ENCODE data around the gene KCNMA1.

KCNMA1 gene

DNA sequence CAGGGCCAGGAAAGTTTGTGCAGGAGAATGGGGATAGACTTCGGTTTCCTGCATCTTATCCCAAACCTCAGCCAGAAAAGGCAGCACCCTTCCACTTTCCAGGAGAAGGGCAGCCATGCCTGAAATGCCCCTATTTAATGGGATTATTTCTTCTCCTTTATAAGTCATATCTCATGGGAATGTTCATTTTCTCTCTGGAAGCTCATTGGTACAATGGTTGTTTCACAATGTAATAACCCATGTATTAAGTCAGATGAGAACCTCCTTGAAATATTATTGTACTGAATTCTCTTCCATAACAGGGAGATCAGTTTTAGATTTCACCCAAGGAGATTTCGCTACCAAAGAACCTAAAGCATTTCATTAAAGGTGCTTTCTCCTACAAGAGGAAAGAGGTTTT is 457.5 kb downstream of the KCNMA1 start:
- DNase-seq (ENCODE audit: low read depth) = no peak

DNA sequence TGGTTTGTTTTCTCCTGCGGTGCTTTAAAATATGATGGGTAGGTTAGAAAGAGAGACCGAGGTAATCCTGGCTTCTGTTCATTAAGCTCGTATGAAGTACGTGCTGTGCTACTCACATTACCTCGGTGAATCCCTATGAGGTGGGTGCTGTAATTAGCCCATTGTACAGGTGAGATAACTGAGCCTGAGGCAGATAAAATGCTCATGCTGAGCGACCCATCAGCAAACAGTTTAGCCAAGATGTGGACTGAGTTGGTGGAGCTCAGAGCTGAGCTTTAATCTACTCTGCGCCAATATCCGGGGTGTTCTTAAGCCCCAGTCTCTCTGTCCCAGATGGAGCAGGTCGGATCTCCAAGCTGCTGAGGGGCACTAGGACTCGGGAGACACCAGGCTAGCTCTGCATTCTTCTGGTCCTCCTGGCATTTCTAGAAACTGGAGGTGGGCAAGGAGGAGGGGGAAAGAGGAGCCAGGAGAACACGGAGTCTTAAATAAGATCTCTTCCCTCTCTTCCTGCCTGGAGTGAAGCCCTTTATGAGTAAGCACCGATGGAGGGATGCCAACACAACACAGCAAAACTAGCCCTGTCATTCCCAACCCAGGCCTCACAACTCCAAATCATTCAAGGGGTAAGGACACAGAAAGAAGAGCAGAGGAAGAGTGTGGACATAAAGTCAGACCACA is 458.5 kb downstream of the KCNMA1 start:
- DNase-seq (ENCODE audit: low read depth) = peak; percentile 80

DNA sequence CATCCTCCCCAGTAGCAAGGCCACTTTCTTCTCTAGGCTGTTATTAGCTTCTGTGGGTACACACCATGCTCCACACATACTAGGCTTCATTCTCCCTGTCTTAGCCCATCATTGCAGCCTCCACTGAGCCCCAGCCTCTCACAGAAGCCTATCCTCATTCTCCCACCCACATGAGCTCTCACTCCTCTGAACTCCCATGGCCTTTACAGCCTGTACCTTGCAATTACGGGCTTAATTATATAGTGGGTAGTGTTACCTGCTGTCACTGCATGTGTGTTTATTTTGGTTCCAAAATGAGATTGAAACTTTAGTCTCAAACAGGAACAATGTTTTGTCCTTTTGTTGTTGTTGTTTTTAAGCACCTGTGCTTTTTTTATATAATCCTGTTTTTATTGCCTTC is 460.0 kb downstream of the KCNMA1 start:
- DNase-seq (ENCODE audit: low read depth) = no peak

DNA sequence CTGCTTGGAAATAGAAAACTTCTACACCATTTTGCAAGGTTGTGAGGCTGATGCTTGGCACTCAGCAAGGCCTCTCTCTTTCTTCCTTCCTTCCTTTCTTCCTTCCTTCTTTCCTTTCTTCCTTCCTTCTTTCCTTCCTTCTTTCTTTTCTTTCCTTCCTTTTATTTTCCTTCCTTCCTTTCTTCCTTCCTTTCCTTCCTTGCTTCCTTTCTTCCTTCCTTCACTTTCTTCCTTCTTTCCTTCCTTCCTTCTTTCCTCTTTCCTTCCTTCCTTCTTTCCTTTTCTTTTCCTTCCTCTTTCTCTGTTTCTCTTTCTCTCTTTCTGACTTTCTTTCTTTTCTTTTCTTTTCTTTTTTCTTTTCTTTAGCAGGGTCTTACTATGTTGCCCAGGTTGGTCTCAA is 460.4 kb downstream of the KCNMA1 start:
- no peak for DNase-seq (ENCODE audit: low read depth)

DNA sequence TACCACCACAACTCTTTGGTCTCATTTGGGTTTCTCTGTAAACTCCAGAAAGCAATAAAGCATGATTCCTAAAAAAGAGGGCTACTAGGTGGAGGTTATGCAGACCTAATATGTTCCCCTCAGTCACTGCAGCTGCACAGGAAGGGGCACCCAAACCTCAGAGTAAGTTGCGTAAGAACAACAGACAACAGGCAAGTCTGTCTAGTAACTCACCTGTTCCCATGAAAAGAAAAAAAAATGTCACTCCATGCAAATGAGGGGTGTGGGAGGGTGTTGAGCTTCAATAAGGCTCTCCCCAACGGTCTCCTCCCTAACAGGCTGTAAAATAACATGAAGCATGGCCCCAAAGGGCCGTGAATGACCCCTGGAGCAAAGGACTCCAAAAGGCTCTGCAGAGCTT is 461.4 kb downstream of the KCNMA1 start:
- DNase-seq (ENCODE audit: low read depth) = no peak

DNA sequence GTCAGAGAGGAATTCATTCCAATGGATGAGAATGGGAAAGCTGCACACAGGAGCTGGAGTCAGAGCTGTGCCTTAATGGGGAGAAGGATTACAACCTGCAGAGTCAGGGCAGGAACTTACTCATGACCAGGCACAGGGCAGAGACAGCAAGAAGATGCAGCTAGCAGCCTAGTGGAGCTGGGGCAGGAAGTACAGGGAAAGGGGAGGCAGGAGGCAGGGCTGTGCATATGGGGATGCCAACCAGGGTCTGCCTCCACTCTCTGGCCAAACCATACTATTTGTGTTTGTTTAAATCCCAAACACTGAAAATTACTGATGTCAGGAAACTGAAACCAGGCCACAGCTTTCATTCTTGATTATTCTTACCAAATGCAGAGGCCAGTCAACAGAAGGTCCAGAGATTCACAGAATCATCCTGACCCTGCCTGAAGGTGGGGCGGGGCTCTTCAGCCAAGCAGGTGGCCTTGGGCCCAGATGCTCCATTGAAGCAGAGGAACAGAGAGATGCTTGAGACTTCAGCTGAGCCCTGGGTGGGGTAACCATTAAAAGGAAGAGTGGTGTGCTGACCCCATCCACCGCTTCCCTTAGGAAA is 461.9 kb downstream of the KCNMA1 start:
- no peak for DNase-seq (ENCODE audit: low read depth)

DNA sequence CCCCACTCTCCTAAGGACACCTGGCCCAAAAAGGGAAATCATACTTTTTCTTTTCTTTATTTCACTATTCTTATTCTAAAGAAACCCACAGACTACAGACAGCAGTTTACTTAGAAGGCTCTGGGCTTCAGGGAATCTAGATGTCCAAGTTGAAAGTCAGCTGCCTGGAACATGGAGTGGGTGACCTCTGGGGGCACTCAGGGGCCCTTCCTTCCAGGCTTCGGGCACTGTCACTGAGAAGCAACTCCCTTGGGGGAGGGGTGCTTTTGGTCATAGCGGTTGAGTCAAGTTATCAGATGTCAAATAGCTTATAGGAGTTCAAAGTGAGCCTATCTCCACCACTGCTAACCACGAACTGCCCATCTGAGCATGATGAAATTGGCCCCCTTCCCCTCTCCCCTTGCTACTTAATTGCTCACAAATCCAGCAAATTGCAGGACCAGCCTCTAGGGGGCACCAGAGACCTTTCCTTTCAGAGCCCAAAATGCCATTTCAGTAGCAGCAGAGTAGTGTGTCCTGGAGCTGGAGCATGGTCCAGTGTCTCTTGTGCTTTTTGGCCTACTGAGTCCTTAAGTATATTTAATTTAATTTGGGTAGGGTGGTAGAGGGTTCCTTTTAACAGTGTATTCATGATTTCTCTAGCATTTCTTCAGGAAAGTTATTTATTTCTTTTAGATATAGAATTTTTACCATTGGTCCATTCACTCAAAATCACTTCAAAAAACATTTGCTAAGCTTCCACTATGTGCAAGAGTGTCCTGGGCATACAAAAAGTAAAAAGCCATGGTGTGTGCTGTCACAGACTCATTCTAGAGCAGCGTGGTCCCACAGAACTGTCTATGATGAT is 463.8 kb downstream of the KCNMA1 start:
- DNase-seq (ENCODE audit: low read depth) = peak; percentile 60

DNA sequence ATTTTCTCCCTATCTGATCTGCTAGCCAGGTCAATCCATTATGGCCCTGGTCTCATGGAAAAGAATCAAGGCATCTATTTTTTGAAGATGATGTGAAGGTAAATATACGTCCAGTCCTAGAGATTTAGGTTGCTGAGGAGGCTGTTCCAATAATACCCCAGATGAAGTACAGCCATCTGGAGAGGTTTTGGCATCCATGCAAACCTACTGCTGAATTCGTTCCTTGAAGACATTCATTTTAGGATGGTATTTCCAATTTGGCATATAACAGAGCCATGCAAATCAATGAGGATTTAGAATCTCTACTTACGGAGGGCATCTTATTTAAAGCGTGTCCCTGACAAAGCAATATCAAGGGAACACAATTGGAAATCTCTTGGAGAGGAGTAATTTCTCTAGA is 465.5 kb downstream of the KCNMA1 start:
- DNase-seq (ENCODE audit: low read depth) = no peak

DNA sequence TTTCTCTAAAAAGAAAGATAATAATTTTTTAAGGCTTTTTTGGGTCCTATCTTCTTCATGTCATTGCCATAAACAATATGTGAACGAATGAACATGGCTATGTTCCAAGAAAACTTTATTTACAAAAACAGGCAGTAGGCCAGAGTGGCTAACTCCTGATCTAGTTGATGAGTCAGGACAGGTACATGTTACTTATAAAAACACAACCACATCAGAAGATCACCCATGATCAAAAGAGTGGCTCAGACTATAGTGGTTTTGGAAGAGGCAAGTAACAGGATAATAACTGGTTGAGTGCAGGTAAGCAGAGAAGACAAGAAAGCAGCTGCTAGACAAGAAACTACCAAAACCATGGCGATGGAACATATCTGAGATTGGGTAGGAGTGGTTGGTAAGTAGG is 468.7 kb downstream of the KCNMA1 start:
- no peak for DNase-seq (ENCODE audit: low read depth)

DNA sequence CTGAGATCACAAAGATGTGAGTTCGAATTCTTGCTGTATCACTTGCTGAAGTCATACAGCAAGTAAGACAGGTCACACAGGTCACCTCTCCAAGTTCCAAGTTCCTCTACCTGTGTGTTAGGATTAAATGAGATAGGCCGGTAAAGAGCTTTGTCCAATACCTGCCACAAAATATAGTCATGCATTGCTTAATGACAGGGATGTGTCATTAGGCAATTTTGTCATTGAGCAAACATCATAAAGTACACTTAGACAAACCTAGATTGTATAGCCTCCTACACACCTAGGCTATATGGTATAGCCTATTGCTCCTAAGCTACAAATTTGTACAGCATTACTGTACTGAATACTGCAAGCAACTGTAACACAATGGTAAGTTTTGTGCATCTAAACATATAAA is 469.4 kb downstream of the KCNMA1 start:
- no peak for DNase-seq (ENCODE audit: low read depth)

DNA sequence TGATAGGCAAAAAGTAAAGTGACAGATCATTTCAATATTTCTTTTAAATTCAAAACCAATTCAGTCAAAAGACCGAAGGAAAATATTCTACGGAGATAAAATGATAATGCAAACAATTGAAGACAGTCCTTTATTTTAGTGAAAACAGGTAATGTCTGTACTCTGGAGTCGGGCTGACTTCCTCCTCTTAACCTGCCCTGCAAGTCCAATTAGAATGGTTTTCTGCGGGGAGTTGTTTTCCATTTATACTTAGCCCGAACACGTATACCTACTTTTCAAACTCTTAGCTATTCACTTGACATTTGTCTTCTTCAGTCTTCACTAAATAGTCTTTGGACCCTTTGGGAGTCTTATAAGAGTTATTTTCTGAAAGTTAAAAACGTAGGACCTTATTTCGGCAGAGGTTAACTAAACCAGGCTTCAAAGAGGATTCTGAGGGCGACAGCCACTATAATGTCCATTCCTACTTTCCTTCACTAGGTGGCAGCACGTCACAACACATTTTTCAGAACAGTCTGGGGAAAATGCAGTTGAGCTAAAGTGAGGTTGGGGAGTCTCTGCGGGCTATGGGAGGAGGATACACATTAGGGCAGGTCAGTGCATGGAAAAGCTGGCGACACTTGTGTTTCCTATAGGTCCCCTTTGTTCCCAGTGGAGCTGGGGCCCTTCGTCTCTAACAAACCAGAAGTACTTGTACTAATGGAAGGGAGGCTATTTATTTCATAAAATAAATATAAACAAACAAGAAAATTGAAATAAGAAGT is 472.0 kb downstream of the KCNMA1 start:
- DNase-seq (ENCODE audit: low read depth) = peak; percentile 43

DNA sequence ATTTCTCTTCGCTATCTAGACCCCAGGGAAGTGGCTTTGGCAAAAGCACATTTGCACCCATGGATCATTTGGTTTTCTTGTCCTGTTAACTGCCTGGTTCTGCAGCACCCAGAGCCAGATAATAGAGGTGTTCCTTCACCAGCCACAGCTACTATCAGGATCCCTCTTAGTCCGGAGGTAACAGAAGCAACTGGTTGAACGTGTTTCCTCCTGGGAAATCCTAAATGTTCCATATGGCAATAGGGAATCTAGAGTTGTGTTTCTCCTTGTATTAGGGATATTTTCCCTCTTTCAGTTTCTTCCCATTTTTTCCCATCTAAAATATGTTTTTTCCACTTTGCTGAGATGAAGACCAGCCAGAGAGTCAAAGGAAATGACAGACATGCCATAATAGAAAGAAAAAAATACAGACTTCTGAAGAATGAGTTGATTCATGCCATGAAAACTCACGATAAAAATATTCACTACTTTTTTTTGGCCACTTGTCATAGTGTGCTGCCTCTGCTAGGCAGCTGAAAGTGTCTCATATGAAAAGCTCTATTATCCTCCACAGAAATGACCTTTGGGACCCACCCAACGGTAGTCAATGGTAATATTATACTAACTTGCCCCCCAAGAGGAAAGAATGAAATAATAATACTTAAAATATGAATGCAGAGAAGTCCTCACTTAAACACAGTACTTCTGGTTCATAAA is 472.8 kb downstream of the KCNMA1 start:
- DNase-seq (ENCODE audit: low read depth) = no peak

DNA sequence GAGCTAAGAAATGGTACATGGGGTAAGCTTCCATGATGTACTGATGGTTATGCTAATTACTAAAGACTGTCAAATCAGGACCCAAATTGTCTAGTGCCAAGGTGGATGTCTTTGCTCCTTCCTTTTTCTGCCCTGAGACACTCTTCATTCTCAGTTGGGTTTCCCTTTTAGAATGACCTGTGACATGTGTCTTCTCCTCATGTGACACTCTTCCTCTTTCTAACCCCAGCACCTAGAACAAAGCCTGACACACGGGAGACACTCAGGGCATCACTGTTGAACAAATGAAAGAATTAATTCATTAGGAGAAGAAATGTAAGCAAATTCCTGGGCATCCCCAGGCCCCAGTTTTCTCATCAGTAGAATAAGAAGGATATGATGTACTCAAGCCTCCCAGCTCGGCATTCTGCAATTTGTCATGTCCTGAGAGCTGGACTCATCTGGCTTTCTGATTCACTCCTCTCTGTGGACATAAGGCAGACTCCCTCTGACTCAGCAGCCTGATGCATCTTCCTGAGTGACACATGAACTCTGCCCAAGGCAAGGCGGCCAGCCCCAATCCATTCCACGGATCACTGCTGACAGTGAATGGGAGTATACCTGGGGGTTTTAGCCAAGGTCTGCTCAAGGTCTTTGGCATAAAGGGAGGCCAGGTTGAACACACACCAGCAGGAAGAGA is 473.8 kb downstream of the KCNMA1 start:
- peak; percentile 94 for DNase-seq (ENCODE audit: low read depth)

DNA sequence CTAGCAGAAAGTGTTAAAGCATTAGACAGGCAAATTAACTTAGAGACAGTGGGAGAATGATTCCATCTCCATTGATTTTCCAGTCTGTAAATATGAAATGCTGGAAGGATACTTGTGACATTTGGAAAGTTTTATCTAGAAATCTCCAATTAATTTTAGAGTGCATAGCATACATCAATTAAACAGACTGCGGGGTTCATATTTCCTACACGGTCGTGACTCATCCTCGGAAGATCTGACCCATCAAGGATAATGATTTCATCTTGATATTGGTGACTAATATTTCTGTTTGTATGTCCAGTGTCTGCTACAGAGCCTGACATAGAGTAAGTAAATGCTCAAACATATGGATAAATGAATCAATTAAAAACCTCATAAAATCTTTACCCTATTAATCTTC is 474.9 kb downstream of the KCNMA1 start:
- DNase-seq (ENCODE audit: low read depth) = no peak

DNA sequence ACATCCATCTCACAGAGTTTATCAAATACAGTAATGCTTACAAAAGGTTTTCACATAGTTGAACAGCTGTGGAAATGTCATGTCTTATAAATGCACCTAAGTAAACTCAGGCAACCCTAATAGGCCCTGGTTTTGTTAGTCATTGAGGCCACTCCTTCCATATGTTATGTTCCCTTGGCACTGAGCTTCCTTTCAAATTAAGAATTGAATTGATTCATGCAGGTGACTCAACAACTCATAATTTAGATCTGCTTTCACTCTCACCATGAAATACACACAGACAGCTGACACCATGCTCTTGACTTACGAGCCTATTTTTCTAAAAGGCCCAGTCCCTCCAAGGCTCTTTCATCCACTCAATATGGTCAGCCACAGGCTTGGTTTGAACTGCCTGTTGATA is 476.9 kb downstream of the KCNMA1 start:
- peak; percentile 72 for DNase-seq (ENCODE audit: low read depth)

DNA sequence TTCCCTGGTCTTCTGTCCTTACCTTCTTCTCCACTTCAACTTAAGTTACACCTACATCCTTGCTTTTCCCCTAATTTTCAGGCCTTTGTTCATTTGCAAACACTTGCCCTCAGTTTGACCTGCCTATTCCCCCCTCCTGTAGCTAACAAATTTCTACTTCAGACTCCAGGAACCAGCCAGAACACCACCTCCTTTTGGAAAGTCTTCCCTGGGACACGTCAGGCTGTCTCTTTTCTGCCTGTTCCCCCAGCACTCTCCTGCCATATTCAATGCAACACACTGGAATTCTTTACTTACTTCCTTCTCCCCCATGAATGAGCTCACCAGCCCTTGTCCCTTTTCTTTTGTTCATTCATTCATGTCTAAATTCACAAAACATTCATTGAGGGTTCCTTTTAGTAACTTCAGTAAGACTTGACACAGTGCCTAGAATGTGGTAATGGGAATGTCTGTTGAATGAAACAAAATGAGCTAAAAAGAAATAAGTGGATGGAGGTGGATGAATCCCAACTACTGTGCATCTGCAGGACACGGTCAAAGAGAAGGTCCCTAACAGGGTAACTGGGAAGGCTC is 478.0 kb downstream of the KCNMA1 start:
- no peak for DNase-seq (ENCODE audit: low read depth)

DNA sequence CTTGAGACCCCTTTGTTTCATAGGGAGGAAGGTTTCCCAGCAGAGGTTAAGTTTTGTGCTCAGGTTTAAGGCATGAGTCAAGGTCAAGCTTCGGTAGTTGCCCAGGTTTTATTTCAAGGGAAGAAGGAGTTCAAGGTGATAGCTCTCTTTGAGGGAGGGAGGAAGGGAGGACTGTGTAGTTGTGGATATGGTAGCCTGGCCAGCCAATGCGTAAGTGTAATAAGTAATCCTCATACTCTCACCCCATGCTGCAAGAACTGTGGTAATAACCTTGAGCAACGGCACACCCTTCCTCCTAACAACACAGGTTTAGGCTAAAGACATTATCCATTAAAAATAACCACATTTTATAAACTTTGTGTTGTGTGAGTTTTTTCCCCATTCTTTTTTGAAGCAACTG is 478.9 kb downstream of the KCNMA1 start:
- DNase-seq (ENCODE audit: low read depth) = no peak

DNA sequence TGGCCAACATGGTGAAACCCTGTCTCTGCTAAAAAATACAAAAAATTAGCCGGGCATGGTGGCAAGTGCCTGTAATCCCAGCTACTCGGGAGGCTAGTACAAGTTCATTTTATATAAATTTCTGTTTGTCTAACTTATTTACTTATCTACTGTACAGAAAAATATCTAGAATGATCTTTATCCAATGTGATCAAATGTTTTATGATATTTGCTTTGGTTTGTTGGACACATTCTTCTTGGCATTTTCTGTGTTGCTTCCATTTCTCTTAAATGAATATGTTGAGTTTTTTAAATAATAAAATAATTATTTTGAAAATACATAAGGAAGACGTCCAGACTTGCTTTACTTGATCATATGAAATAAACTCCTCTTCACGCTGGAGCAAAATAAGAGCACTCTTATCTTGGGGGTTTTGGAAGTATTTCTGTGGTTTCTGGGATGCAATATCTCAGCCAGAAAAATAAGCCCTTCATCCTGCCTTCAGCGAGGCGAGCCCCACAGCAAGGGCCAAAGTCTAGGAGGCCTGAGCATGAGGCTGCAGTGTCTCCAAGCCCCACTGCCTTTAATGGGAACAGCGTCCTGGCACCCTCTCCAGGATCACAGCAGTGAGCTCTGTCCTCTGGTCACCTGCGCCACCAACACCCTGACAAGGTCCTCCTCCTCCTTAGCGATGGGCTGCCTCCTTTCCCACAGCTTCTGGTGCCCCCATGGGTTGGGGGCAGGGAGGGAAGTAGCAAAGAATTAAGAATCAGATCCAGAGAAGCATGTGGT is 480.2 kb downstream of the KCNMA1 start:
- no peak for DNase-seq (ENCODE audit: low read depth)

DNA sequence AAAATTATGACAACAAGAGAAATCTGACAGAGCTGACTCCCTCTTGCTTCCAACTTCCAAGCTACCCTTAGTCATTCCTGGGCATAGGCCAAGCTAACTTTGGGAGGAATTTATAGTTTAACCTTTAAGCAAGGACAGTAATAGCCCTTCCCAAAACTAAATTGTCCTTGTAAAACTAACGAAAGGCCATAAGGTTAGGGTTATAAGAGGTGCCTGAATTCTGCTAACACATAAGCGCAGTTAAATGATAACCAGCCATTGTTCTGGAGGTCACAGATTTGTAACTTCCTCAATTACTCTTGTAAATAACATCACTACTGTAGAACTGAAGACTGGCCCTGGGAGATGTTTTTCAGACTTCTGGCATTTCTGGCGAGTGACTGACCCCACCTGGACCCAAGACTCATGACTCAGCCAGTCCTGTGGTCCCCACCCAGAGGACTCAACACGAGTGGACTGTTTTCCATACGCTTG is 481.2 kb downstream of the KCNMA1 start:
- DNase-seq (ENCODE audit: low read depth) = peak; percentile 42

DNA sequence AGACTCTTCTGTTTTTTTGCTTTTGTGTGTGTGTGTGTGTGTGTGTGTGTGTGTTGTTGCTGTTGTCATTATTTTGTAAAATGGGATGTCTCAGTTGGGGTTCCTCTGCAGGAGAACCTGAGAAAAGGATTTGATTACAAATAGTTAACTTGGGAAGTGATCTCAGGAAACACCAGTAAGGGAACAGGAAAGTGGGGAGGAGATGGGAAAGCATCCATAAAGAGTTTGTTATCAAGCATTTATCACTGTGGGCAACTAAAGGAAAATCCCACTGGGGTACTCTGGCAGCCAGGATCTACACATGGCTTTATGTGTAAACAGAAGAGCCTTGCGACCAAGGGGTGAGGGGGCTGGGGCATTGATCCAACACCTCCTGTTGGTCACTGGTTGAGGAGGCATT is 485.4 kb downstream of the KCNMA1 start:
- no peak for DNase-seq (ENCODE audit: low read depth)

Data from GM04504 (cell line).